Measurements from ENCODE around the gene TENM4.

TENM4 gene

GRCh38 chr11:79087961-79088318 is 352.9 kb downstream of the TENM4 start:
- no peak for TF ChIP-seq CTCF (IDR thresholded peaks at IDR 0.05; ENCODE audit: extremely low read depth, insufficient read depth, missing control alignments)
- in situ Hi-C loops (cut with MboI; ENCODE audit: low pct_unique_long_range_greater_than_20kb, low sequenced_read_pairs, unreplicated experiment) = loop anchor here (25.0 kb wide), 1 partner anchor 451 kb away; no protein-coding TSS in a partner anchor
- DNase-seq (ENCODE audit: low spot score) = no peak

GRCh38 chr11:79087238-79087960 is 353.4 kb downstream of the TENM4 start:
- no peak for DNase-seq (ENCODE audit: low spot score)
- in situ Hi-C loops (cut with MboI; ENCODE audit: low pct_unique_long_range_greater_than_20kb, low sequenced_read_pairs, unreplicated experiment) = loop anchor here (25.0 kb wide), 1 partner anchor 450 kb away; no protein-coding TSS in a partner anchor

GRCh38 chr11:79086056-79086455 is 354.8 kb downstream of the TENM4 start:
- no peak for TF ChIP-seq CTCF (IDR thresholded peaks at IDR 0.05; ENCODE audit: extremely low read depth, insufficient read depth, missing control alignments)
- no peak for DNase-seq (ENCODE audit: low spot score)
- in situ Hi-C loops (cut with MboI; ENCODE audit: low pct_unique_long_range_greater_than_20kb, low sequenced_read_pairs, unreplicated experiment) = loop anchor here (25.0 kb wide), 1 partner anchor 449 kb away; no protein-coding TSS in a partner anchor

More at GRCh38 chr11:79087238-79087960, 353.4 kb downstream of the TENM4 start:
- no peak for TF ChIP-seq CTCF (IDR thresholded peaks at IDR 0.05; ENCODE audit: extremely low read depth, insufficient read depth, missing control alignments)

- in situ Hi-C loops (cut with MboI; ENCODE audit: low pct_unique_long_range_greater_than_20kb, low sequenced_read_pairs, unreplicated experiment) = loop anchor here (25.0 kb wide), 1 partner anchor 447 kb away; no protein-coding TSS in a partner anchor
- no peak for DNase-seq (ENCODE audit: low spot score)
- no peak for TF ChIP-seq CTCF (IDR thresholded peaks at IDR 0.05; ENCODE audit: extremely low read depth, insufficient read depth, missing control alignments)
Measured at GRCh38 chr11:79084382-79084781, 356.4 kb downstream of the TENM4 start.

GRCh38 chr11:79083352-79083751 is 357.5 kb downstream of the TENM4 start:
- no peak for TF ChIP-seq CTCF (IDR thresholded peaks at IDR 0.05; ENCODE audit: extremely low read depth, insufficient read depth, missing control alignments)
- no peak for DNase-seq (ENCODE audit: low spot score)
- in situ Hi-C loops (cut with MboI; ENCODE audit: low pct_unique_long_range_greater_than_20kb, low sequenced_read_pairs, unreplicated experiment) = loop anchor here (25.0 kb wide), 1 partner anchor 446 kb away; no protein-coding TSS in a partner anchor

- in situ Hi-C loops (cut with MboI; ENCODE audit: low pct_unique_long_range_greater_than_20kb, low sequenced_read_pairs, unreplicated experiment) = loop anchor here (25.0 kb wide), 1 partner anchor 446 kb away; no protein-coding TSS in a partner anchor
- no peak for TF ChIP-seq CTCF (IDR thresholded peaks at IDR 0.05; ENCODE audit: extremely low read depth, insufficient read depth, missing control alignments)
- DNase-seq (ENCODE audit: low spot score) = no peak
Measured at GRCh38 chr11:79082907-79083306, 357.9 kb downstream of the TENM4 start.
